OCI-LY3 (cell line): ENCODE results near the gene FGF11.

ENCODE experiments used
- EZH2phosphoT487 ChIP-seq: fragments of 200-600 bp; shearing (Covaris generic); IDR thresholded peaks from 2 replicates; pipeline ENCODE4 v1.6.1; 2018; ENCODE audit warnings: antibody characterized with exemption, mixed run types, low read depth
- TF ChIP-seq, protein P1 (sequence below): fragments of 200-600, 300-600 bp; sonication (generic); IDR thresholded peaks from 2 replicates; pipeline ENCODE4 v1.5.1; 2014; ENCODE audit warnings: antibody characterized with exemption, low read length, low read depth

- TF ChIP-seq, protein P1, sequence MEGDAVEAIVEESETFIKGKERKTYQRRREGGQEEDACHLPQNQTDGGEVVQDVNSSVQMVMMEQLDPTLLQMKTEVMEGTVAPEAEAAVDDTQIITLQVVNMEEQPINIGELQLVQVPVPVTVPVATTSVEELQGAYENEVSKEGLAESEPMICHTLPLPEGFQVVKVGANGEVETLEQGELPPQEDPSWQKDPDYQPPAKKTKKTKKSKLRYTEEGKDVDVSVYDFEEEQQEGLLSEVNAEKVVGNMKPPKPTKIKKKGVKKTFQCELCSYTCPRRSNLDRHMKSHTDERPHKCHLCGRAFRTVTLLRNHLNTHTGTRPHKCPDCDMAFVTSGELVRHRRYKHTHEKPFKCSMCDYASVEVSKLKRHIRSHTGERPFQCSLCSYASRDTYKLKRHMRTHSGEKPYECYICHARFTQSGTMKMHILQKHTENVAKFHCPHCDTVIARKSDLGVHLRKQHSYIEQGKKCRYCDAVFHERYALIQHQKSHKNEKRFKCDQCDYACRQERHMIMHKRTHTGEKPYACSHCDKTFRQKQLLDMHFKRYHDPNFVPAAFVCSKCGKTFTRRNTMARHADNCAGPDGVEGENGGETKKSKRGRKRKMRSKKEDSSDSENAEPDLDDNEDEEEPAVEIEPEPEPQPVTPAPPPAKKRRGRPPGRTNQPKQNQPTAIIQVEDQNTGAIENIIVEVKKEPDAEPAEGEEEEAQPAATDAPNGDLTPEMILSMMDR = no peak
- no peak for TF ChIP-seq EZH2phosphoT487
Measured at GRCh38 chr17:7415784-7416183, 23.5 kb upstream of the FGF11 start.
